Measurements from ENCODE around the gene CDH4. TPM values are rescaled to one million over a fixed set of nuclear protein-coding genes. Genes with fewer than 3 reads are reported as not detected.

Gene CDH4
- total and polyA plus RNA-seq, 9 of the 15 experiments (the other 6 are each of a cell fraction or from before 2014, with no cell fraction given): 0.04 TPM; not detected in 8

GRCh38 chr20:61813791-61814190 lies 561.7 kb downstream of the CDH4 start:
- no peaks in the 10 kb centered on the region for H3K9me1 ChIP-seq (ENCODE audit: control insufficient read depth, insufficient read depth, low read length)
- H3K27ac ChIP-seq (ENCODE audit: extremely low read depth, low read depth, low read length): no peak overlapping the region
- intact Hi-C loops (cut with micrococcal nuclease): no loop called here
- 0 out of 2 replicates have a peak, but pooled peaks cover 3% of the 10 kb centered on the region for H4K20me1 ChIP-seq (replicated peaks; ENCODE audit: control insufficient read depth, insufficient read depth, low read length)
- H3K79me2 ChIP-seq (ENCODE audit: control insufficient read depth, insufficient read depth, low read length): no peaks in the 10 kb centered on the region
- no peaks in the 10 kb centered on the region for H3K36me3 ChIP-seq (ENCODE audit: control insufficient read depth, insufficient read depth, low read length)
- POLR2A ChIA-PET: no interaction called here
- CTCF ChIA-PET (ENCODE audit: low intra/inter-chr PET ratio): no interaction called here
- BruUV-seq (replicated peaks): no TSS peak
- WGBS (ENCODE audit: insufficient coverage, low coverage, missing lambda C conversion rate): 0% methylated on average over 7 of the region's 7 CpGs
- no peak for TF ChIP-seq KLF16 (IDR thresholded peaks at IDR 0.05)
- no peak for TF ChIP-seq HLTF (IDR thresholded peaks at IDR 0.05)
- no peak for TF ChIP-seq ZNF449 (CRISPR knock-in tag; IDR thresholded peaks at IDR 0.05)
- TF ChIP-seq U2AF1 (optimal IDR thresholded peaks at IDR 0.05; ENCODE audit: low read depth, low read length): no peak
- no peak for TF ChIP-seq ETS1 (conservative IDR thresholded peaks at IDR 0.05; ENCODE audit: control insufficient read depth, low read depth, low read length)
- TF ChIP-seq ZC3H11A (IDR thresholded peaks at IDR 0.05; ENCODE audit: low read depth, low read length): no peak
- TF ChIP-seq ZNF354B (CRISPR knock-in tag; IDR thresholded peaks at IDR 0.05): no peak
- TF ChIP-seq RHOXF2B (CRISPR knock-in tag; conservative IDR thresholded peaks at IDR 0.05): no peak
- TF ChIP-seq NFYB (IDR thresholded peaks at IDR 0.05; ENCODE audit: extremely low read depth, insufficient read length): no peak
- TF ChIP-seq MEF2A (IDR thresholded peaks at IDR 0.05; ENCODE audit: control insufficient read depth, low read depth, low read length): no peak
- TF ChIP-seq TGIF2 (CRISPR knock-in tag; IDR thresholded peaks at IDR 0.05): no peak
- no peak for TF ChIP-seq PTBP1 (IDR thresholded peaks at IDR 0.05; ENCODE audit: low read depth, low read length)
- no peak for TF ChIP-seq CTCF (IDR thresholded peaks at IDR 0.05 in 2 of 3, conservative IDR thresholded peaks at IDR 0.05 in 1 of 3; ENCODE audit: insufficient read depth in 2 of 3, low read depth in 1 of 3, low read length in 3 of 3)
- TF ChIP-seq ZNF444 (CRISPR knock-in tag; IDR thresholded peaks at IDR 0.05): no peak
- no peak for TF ChIP-seq GABPB2 (CRISPR knock-in tag; conservative IDR thresholded peaks at IDR 0.05)
- no peak for TF ChIP-seq ILK (tag; IDR thresholded peaks at IDR 0.05; ENCODE audit: borderline replicate concordance, low read depth)
- in situ Hi-C loops (cut with MboI): no loop called here
- H3K4me1 ChIP-seq (replicated peaks in 1 of 2; ENCODE audit: control insufficient read depth in 2 of 2, insufficient read depth in 2 of 2, low read length in 2 of 2): no peaks in the 10 kb centered on the region; a peak in 1 of 5 replicates
- H3K9ac ChIP-seq (ENCODE audit: insufficient read depth in 1 of 2, low read depth in 2 of 2, low read length in 2 of 2): no peak overlapping the region
- H3K4me3 ChIP-seq: no peak overlapping the region
- no peak for ATAC-seq
- H3K4me2 ChIP-seq (ENCODE audit: insufficient read depth, low read length): no peak overlapping the region
- no peak overlapping the region for H2AFZ ChIP-seq (ENCODE audit: low read depth, low read length)
- peaks cover 41 to 96% of the 10 kb centered on the region in 2 experiments; a peak in 4 of 5 replicates for H3K27me3 ChIP-seq (ENCODE audit: control insufficient read depth in 2 of 2, insufficient read depth in 2 of 2, low read length in 2 of 2)
- no peak for FAIRE-seq
- DNase-seq (ENCODE audit: extremely low read depth in 1 of 4, low spot score in 3 of 4): no peak
- no peaks in the 10 kb centered on the region for H3K9me3 ChIP-seq (replicated peaks; ENCODE audit: control insufficient read depth, insufficient read depth, low read depth, low read length)
